Measurements from ENCODE around the gene GBP5. TPM values are rescaled to one million over a fixed set of nuclear protein-coding genes. Genes with fewer than 3 reads are reported as not detected.
"Not testable (repeated sequence)": the region's sequence is repeated elsewhere in the genome, so short reads cannot be mapped to it uniquely, and the experiment has no call there.

GBP5 gene
- total and polyA plus RNA-seq, 4 donors, result 0.78 to 3.8 (median 1.7) TPM

DNA sequence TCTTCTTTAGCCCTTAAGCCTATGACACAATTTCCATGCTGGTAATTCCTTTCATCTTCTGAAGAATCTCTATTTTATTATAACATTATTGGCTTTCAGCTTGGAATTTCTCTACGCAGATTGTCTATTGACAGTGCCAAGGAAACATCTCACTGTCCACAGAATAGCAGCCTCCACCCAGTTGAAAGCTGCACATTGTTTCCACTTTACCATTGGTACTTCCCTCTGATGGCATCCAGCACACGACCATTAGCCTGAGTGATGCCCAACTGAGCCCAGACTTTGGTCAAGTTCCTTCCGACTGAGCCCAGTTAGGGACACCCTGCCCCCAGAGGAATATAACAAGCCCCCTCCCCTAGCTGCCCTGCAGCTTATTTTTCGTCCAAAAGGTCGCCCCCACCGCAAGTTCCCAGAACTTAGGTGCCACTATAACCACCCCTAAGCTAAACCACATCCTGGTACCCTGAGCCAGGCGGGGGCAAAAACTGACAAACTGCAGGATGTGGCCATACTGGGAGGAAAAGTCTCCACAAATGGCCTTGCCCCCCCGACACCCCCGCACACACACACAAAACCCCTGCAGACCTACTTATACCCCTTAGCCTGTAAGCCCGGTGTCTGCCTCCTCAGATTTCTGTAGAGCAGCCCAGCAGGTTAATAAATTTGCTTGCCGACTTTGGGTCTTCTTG lies 13.2 kb downstream of the GBP5 start (continued):
- TF ChIP-seq CTCF (IDR thresholded peaks at IDR 0.05; ENCODE audit: low read depth, low read length, missing input control) (no peak), GABPA (IDR thresholded peaks at IDR 0.05 in 1 of 2, conservative IDR thresholded peaks at IDR 0.05 in 1 of 2) (no peak), HNF4A (conservative IDR thresholded peaks at IDR 0.05) (no peak), TAF1 (conservative IDR thresholded peaks at IDR 0.05) (no peak), RAD21 (IDR thresholded peaks at IDR 0.05) (no peak), NR2F2 (IDR thresholded peaks at IDR 0.05) (no peak), YY1 (IDR thresholded peaks at IDR 0.05) (no peak), SP1 (IDR thresholded peaks at IDR 0.05) (no peak)
- TF ChIP-seq, protein P1, sequence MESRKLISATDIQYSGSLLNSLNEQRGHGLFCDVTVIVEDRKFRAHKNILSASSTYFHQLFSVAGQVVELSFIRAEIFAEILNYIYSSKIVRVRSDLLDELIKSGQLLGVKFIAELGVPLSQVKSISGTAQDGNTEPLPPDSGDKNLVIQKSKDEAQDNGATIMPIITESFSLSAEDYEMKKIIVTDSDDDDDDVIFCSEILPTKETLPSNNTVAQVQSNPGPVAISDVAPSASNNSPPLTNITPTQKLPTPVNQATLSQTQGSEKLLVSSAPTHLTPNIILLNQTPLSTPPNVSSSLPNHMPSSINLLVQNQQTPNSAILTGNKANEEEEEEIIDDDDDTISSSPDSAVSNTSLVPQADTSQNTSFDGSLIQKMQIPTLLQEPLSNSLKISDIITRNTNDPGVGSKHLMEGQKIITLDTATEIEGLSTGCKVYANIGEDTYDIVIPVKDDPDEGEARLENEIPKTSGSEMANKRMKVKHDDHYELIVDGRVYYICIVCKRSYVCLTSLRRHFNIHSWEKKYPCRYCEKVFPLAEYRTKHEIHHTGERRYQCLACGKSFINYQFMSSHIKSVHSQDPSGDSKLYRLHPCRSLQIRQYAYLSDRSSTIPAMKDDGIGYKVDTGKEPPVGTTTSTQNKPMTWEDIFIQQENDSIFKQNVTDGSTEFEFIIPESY (IDR thresholded peaks at IDR 0.05), result no peak

GRCh38 chr1:89257041-89257440 lies 15.6 kb downstream of the GBP5 start:
- WGBS, result 82% methylated on average over 2 of the region's 2 CpGs
- no peak overlapping the region for H3K27ac ChIP-seq (ENCODE audit: low read depth in 1 of 2, low read length in 2 of 2)
- H3K36me3 ChIP-seq (ENCODE audit: control insufficient read depth in 4 of 4, insufficient read depth in 3 of 4, low read depth in 1 of 4, low read length in 3 of 4), result no peaks in the 10 kb centered on the region
- H3K9ac ChIP-seq (ENCODE audit: low read depth in 1 of 2, low read length in 2 of 2), result no peak overlapping the region
- H3K4me3 ChIP-seq (ENCODE audit: low read depth in 1 of 3, low read length in 3 of 3), result no peak overlapping the region
- TF ChIP-seq, protein P1 (IDR thresholded peaks at IDR 0.05), result no peak
- TF ChIP-seq MAX (IDR thresholded peaks at IDR 0.05), result no peak
- no peak for TF ChIP-seq RAD21 (IDR thresholded peaks at IDR 0.05)
- no peak for TF ChIP-seq JUND (IDR thresholded peaks at IDR 0.05)
- DNase-seq (ENCODE audit: low spot score), result no peak
- H3K4me1 ChIP-seq (ENCODE audit: control insufficient read depth in 4 of 4, insufficient read depth in 4 of 4, low read length in 3 of 4), result no peaks in the 10 kb centered on the region
- peaks cover 0 to 1% (median 0%) of the 10 kb centered on the region in 4 donors for H3K9me3 ChIP-seq (ENCODE audit: control insufficient read depth in 4 of 4, low read length in 3 of 4)
- no peaks in the 10 kb centered on the region for H3K27me3 ChIP-seq (ENCODE audit: control insufficient read depth in 4 of 4, insufficient read depth in 4 of 4, low read length in 3 of 4)

DNA sequence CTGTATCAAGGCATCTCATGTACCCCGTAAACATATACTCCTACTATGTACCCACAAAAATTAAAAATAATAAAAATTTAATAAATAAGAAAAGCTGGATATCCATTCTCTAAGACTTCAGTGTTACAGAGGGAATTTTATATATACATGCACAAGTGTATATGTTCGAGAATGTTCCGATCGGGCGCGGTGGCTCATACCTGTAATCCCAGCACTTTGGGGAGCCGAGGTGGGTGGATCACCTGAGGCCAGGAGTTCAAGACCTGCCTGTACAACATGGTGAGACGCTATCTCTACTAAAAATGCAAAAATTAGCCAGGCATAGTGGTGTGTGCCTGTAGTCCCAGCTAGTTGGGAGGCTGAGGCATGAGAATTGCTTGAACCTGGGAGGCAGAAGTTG lies 17.1 kb downstream of the GBP5 start:
- not testable (repeated sequence) for DNase-seq (ENCODE audit: low spot score); H3K4me1 ChIP-seq (ENCODE audit: control insufficient read depth in 4 of 4, insufficient read depth in 4 of 4, low read length in 3 of 4); H3K36me3 ChIP-seq (ENCODE audit: control insufficient read depth in 4 of 4, insufficient read depth in 3 of 4, low read depth in 1 of 4, low read length in 3 of 4); H3K4me3 ChIP-seq (ENCODE audit: low read depth in 1 of 3, low read length in 3 of 3); H3K9ac ChIP-seq (ENCODE audit: low read depth in 1 of 2, low read length in 2 of 2); H3K27me3 ChIP-seq (ENCODE audit: control insufficient read depth in 4 of 4, insufficient read depth in 4 of 4, low read length in 3 of 4); H3K27ac ChIP-seq (ENCODE audit: low read depth in 1 of 2, low read length in 2 of 2); H3K9me3 ChIP-seq (ENCODE audit: control insufficient read depth in 4 of 4, low read length in 3 of 4)
- WGBS, result 97% methylated on average over 8 of the region's 8 CpGs
